Caco-2 (cell line): ENCODE results near the gene LKAAEAR1. TPM values are rescaled to one million over a fixed set of nuclear protein-coding genes. Genes with fewer than 3 reads are reported as not detected.

Source experiments
- BruUV-seq: library from RNA; stranded (reverse); fragments of 400-500 nt; replicated peaks from 2 replicates; lab custom pipeline; 2021; lab: Mats Ljungman, UMichigan
- CTCF ChIA-PET: fragments of 300-600 bp; sonication (Branson Sonifier 250); formaldehyde crosslinking; loops from one replicate; lab custom pipeline; 2022; ENCODE audit warnings: antibody characterized with exemption; lab: Charles Lee
- POLR2A ChIA-PET: fragments of 300-600 bp; sonication (Branson Sonifier 250); formaldehyde crosslinking; loops from one replicate; lab custom pipeline; 2022; ENCODE audit warnings: antibody characterized with exemption; lab: Charles Lee
- DNase-seq, 2 experiments: peaks; one replicate each; pipeline versions ENCODE4 v3.0.0 to v3.0.0-alpha.2; 2020 to 2022
- H3K27me3 ChIP-seq: replicated peaks from 2 replicates; pipeline ENCODE4 v1.6.0; 2011; ENCODE audit warnings: low read length; ENCODE audit not compliant: control insufficient read depth, insufficient read depth
- H3K36me3 ChIP-seq: 2 replicates; pipeline ENCODE4 v1.5.1; 2011; ENCODE audit warnings: low read length; ENCODE audit not compliant: control insufficient read depth, insufficient read depth
- H3K4me1 ChIP-seq: fragments of 250-450 bp; sonication (Bioruptor Pico); 2 replicates; pipeline ENCODE4 v1.5.1; 2020; ENCODE audit warnings: mild to moderate bottlenecking
- H3K4me3 ChIP-seq: 2 replicates; pipeline ENCODE4 v1.5.1; 2011; ENCODE audit warnings: low read depth, mild to moderate bottlenecking, control low read depth, low read length
- H3K9me3 ChIP-seq: fragments of 250-450 bp; sonication (Bioruptor Pico); 2 replicates; pipeline ENCODE4 v1.5.1; 2020; ENCODE audit warnings: mild to moderate bottlenecking, moderate library complexity
- H3K27ac Mint-ChIP-seq: one replicate; pipeline ENCODE4 v1.8.0; 2022; ENCODE audit warnings: mixed read lengths; ENCODE audit not compliant: unreplicated experiment
- H3K27me3 Mint-ChIP-seq: one replicate; pipeline ENCODE4 v1.8.0; 2022; ENCODE audit warnings: mixed read lengths; ENCODE audit not compliant: insufficient read depth, unreplicated experiment
- H3K36me3 Mint-ChIP-seq: one replicate; pipeline ENCODE4 v1.8.0; 2022; ENCODE audit warnings: mild to moderate bottlenecking, mixed read lengths; ENCODE audit not compliant: insufficient read depth, unreplicated experiment
- H3K4me1 Mint-ChIP-seq: one replicate; pipeline ENCODE4 v1.8.0; 2022; ENCODE audit warnings: low read depth, mixed read lengths; ENCODE audit not compliant: unreplicated experiment
- H3K4me3 Mint-ChIP-seq: one replicate; pipeline ENCODE4 v1.8.0; 2022; ENCODE audit warnings: mild to moderate bottlenecking, moderate library complexity, mixed read lengths; ENCODE audit not compliant: unreplicated experiment
- H3K9me3 Mint-ChIP-seq: one replicate; pipeline ENCODE4 v1.8.0; 2022; ENCODE audit warnings: mixed read lengths; ENCODE audit not compliant: unreplicated experiment
- intact Hi-C: fragments of 100-400 bp; cut with micrococcal nuclease; formaldehyde crosslinking; loops from one replicate; pipeline ENCODE4 v1.10.0; 2022; ENCODE audit not compliant: unreplicated experiment
- total RNA-seq: library from RNA; stranded (reverse); gene quantifications from 2 replicates; pipeline ENCODE4 v1.2.3, GENCODE V29; 2022
- TF ChIP-seq, protein P1 (sequence below), 2 experiments: fragments of 200-600 bp in 1 of 2; IDR thresholded peaks; 1 replicate in 1 of 2; 2 replicates in 1 of 2; pipeline versions ENCODE4 v1.5.1 to v1.8.0; 2011 to 2022; ENCODE audit warnings: antibody characterized with exemption in 1 of 2, control low read depth in 1 of 2, inconsistent platforms in 1 of 2, low read depth in 1 of 2, low read length in 1 of 2, mild to moderate bottlenecking in 1 of 2, moderate library complexity in 1 of 2; ENCODE audit not compliant: insufficient read depth in 1 of 2, severe bottlenecking in 1 of 2, unreplicated experiment in 1 of 2

LKAAEAR1 gene
- total RNA-seq, 1 experiment from 2014 or later: not detected

GRCh38 chr20:64077094-64077493 is 7.1 kb downstream of the LKAAEAR1 start:
- no peaks in the 10 kb centered on the region for H3K9me3 Mint-ChIP-seq
- no peaks in the 10 kb centered on the region for H3K27me3 Mint-ChIP-seq
- ChIA-PET CTCF (interaction anchor here (0.7 to 1.0 kb wide), 2 partner anchors 43 to 432 kb away, joined by 3 read pairs; no protein-coding TSS in a partner anchor), POLR2A (no interaction called here)
- no peak overlapping the region for H3K27ac Mint-ChIP-seq
- no peak overlapping the region for H3K4me3 Mint-ChIP-seq
- TF ChIP-seq, protein P1, sequence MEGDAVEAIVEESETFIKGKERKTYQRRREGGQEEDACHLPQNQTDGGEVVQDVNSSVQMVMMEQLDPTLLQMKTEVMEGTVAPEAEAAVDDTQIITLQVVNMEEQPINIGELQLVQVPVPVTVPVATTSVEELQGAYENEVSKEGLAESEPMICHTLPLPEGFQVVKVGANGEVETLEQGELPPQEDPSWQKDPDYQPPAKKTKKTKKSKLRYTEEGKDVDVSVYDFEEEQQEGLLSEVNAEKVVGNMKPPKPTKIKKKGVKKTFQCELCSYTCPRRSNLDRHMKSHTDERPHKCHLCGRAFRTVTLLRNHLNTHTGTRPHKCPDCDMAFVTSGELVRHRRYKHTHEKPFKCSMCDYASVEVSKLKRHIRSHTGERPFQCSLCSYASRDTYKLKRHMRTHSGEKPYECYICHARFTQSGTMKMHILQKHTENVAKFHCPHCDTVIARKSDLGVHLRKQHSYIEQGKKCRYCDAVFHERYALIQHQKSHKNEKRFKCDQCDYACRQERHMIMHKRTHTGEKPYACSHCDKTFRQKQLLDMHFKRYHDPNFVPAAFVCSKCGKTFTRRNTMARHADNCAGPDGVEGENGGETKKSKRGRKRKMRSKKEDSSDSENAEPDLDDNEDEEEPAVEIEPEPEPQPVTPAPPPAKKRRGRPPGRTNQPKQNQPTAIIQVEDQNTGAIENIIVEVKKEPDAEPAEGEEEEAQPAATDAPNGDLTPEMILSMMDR (IDR thresholded peaks at IDR 0.05; ENCODE audit: insufficient read depth in 1 of 2, low read depth in 1 of 2, low read length in 1 of 2, severe bottlenecking in 1 of 2, unreplicated experiment in 1 of 2): no peak
- no TSS peak for BruUV-seq
- H3K36me3 ChIP-seq: no peaks in the 10 kb centered on the region
- H3K4me1 Mint-ChIP-seq: peaks cover 17% of the 10 kb centered on the region
- H3K4me1 ChIP-seq: peaks cover 18% of the 10 kb centered on the region
- intact Hi-C loops: no loop called here
- H3K27me3 ChIP-seq: no peaks in the 10 kb centered on the region
- H3K36me3 Mint-ChIP-seq: peaks cover 4% of the 10 kb centered on the region
- no peak for DNase-seq
- H3K4me3 ChIP-seq: no peak overlapping the region
- H3K9me3 ChIP-seq: no peaks in the 10 kb centered on the region

- peaks cover 9% of the 10 kb centered on the region for H3K36me3 Mint-ChIP-seq
- Histone ChIP-seq H3K4me1 (peaks cover 18% of the 10 kb centered on the region), H3K4me3 (no peak overlapping the region), H3K27me3 (no peaks in the 10 kb centered on the region), H3K36me3 (no peaks in the 10 kb centered on the region), H3K9me3 (no peaks in the 10 kb centered on the region)
- no peak overlapping the region for H3K27ac Mint-ChIP-seq
- ChIA-PET CTCF (interaction anchor here (0.7 to 1.1 kb wide), 3 partner anchors 26 to 432 kb away, joined by 3 read pairs; no protein-coding TSS in a partner anchor), POLR2A (interaction anchor here (0.6 kb wide), 1 partner anchor 75 kb away, joined by 4 read pairs; no protein-coding TSS in a partner anchor)
- H3K4me1 Mint-ChIP-seq: peaks cover 17% of the 10 kb centered on the region
- H3K27me3 Mint-ChIP-seq: no peaks in the 10 kb centered on the region
- no peaks in the 10 kb centered on the region for H3K9me3 Mint-ChIP-seq
- TF ChIP-seq, protein P1 (IDR thresholded peaks at IDR 0.05; ENCODE audit: insufficient read depth in 1 of 2, low read depth in 1 of 2, low read length in 1 of 2, severe bottlenecking in 1 of 2, unreplicated experiment in 1 of 2): no peak
- BruUV-seq: no TSS peak
- intact Hi-C loops: no loop called here
- no peak for DNase-seq
- H3K4me3 Mint-ChIP-seq: no peak overlapping the region
Observed at GRCh38 chr20:64076061-64076997, 7.9 kb downstream of the LKAAEAR1 start.

DNA sequence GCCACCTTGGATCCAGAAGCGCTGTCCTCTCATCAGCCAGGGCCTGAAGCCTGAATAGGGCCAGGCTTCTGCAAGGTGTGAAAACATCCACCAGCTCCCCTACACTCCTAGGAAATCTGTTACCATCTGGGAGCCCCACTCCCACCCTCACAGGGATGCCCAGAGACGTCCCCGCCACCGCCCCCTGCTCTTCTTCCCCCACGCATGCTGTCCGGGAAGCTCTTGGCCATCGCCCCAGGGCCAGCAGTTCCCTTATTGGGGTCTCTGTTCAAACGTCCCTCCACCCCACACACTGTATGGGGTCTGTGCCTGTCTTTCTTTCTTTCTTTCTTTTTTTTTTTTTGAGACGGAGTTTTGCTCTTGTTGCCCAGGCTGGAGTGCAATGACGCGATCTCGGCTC is 8.6 kb downstream of the LKAAEAR1 start:
- H3K4me3 ChIP-seq: no peak overlapping the region
- Mint-ChIP-seq H3K27ac (no peak overlapping the region), H3K4me1 (peaks cover 14% of the 10 kb centered on the region), H3K9me3 (no peaks in the 10 kb centered on the region), H3K36me3 (peaks cover 9% of the 10 kb centered on the region), H3K27me3 (no peaks in the 10 kb centered on the region), H3K4me3 (no peak overlapping the region)
- no peaks in the 10 kb centered on the region for H3K9me3 ChIP-seq
- BruUV-seq: no TSS peak
- H3K36me3 ChIP-seq: no peaks in the 10 kb centered on the region
- POLR2A ChIA-PET: interaction anchor here (0.6 kb wide), 2 partner anchors 74 to 1214 kb away, joined by 3 to 4 read pairs; partner anchors contain the start of gene TCFL5
- CTCF ChIA-PET: interaction anchor here (1.1 kb wide), 1 partner anchor 27 kb away, joined by 3 read pairs; no protein-coding TSS in a partner anchor
- intact Hi-C loops: no loop called here
- H3K4me1 ChIP-seq: peaks cover 16% of the 10 kb centered on the region
- DNase-seq: no peak
- H3K27me3 ChIP-seq: no peaks in the 10 kb centered on the region
- TF ChIP-seq, protein P1 (IDR thresholded peaks at IDR 0.05; ENCODE audit: insufficient read depth in 1 of 2, low read depth in 1 of 2, low read length in 1 of 2, severe bottlenecking in 1 of 2, unreplicated experiment in 1 of 2): no peak
